ENCODE results near the gene CARM1. TPM values are rescaled to one million over a fixed set of nuclear protein-coding genes. Genes with fewer than 3 reads are reported as not detected.

CARM1 gene
- total RNA-seq, 1 donor from 2014 or later, result 34.4 TPM

DNA sequence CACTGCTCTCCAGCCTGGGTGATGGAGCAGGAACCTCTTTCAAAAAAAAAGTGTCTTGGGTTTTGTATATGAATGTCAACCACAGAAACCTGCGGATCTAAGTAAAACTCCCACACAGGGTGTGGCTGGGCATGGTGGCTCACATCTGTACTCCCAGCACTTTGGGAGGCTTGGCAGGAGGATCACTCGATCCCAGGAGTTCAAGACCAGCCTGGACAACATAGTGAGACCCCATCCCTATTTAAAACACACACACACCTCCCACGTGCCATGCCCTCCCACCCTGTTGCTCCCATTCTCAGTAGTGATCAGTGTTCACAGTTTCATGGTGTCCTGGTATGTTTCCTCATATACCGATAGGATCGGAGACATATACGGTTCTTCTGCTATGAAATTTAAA lies 44.5 kb upstream of the CARM1 start:
- Mint-ChIP-seq H3K27ac (no peak overlapping the region), H3K9me3 (no peaks in the 10 kb centered on the region), H3K27me3 (ENCODE audit: insufficient read depth, low read depth) (peaks cover 6% of the 10 kb centered on the region), H3K4me3 (no peak overlapping the region), H3K4me1 (no peaks in the 10 kb centered on the region), H3K36me3 (peaks cover 8% of the 10 kb centered on the region)
- Histone ChIP-seq H4K20me1 (ENCODE audit: low read depth) (no peaks in the 10 kb centered on the region), H3F3A (ENCODE audit: low read depth) (peaks cover 4% of the 10 kb centered on the region), H3K4me2 (no peak overlapping the region), H3K36me3 (no peaks in the 10 kb centered on the region), H3K27me3 (no peaks in the 10 kb centered on the region), H3K9me3 (ENCODE audit: low read depth) (no peaks in the 10 kb centered on the region), H3K79me2 (ENCODE audit: low read depth) (no peaks in the 10 kb centered on the region), H3K4me1 (no peaks in the 10 kb centered on the region), H3K4me3 (no peak overlapping the region), H3K9ac (no peak overlapping the region), H2AFZ (replicated peaks) (no peak overlapping the region), H3K27ac (no peak overlapping the region)
- DNase-seq (ENCODE audit: low spot score), result no peak
- TF ChIP-seq CTCF (IDR thresholded peaks at IDR 0.05), result no peak

GRCh38 chr19:10828981-10829821 lies 42.2 kb upstream of the CARM1 start:
- no peaks in the 10 kb centered on the region for H3K4me1 Mint-ChIP-seq
- H3K36me3 ChIP-seq, result no peaks in the 10 kb centered on the region

DNA sequence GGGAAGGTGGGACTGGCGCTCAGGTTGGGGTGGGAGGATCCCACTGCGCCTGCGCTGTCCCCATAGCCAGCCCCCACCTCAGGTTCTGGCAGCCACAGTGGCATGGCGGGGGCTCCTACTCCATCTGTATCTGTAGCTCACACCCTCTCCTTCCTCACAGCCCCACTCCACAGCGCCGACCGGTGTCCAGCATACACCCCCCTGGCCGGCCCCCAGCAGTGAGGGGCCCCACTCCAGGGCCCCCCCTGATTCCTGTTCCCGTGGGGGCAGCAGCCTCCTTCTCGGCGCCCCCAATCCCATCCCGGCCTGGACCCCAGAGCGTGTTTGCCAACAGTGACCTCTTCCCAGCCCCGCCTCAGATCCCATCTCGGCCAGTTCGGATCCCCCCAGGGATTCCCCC lies 41.4 kb upstream of the CARM1 start:
- Mint-ChIP-seq H3K27me3 (ENCODE audit: insufficient read depth, low read depth) (peaks cover 13% of the 10 kb centered on the region), H3K27ac (no peak overlapping the region), H3K36me3 (peaks cover 14% of the 10 kb centered on the region), H3K9me3 (no peaks in the 10 kb centered on the region), H3K4me3 (no peak overlapping the region), H3K4me1 (no peaks in the 10 kb centered on the region)
- H3K27ac ChIP-seq, result no peak overlapping the region
- no peaks in the 10 kb centered on the region for H3K36me3 ChIP-seq
- no peak for DNase-seq (ENCODE audit: low spot score)
- no peaks in the 10 kb centered on the region for H3K27me3 ChIP-seq
- no peak overlapping the region for H3K4me2 ChIP-seq
- no peaks in the 10 kb centered on the region for H3K4me1 ChIP-seq
- no peaks in the 10 kb centered on the region for H3K9me3 ChIP-seq (ENCODE audit: low read depth)
- no peaks in the 10 kb centered on the region for H3K79me2 ChIP-seq (ENCODE audit: low read depth)
- TF ChIP-seq CTCF (IDR thresholded peaks at IDR 0.05) (no peak), EZH2 (IDR thresholded peaks at IDR 0.05) (no peak), EZH2phosphoT487 (IDR thresholded peaks at IDR 0.05) (no peak)
- no peak overlapping the region for H3K9ac ChIP-seq
- no peak overlapping the region for H3K4me3 ChIP-seq
- peaks cover 23% of the 10 kb centered on the region for H3F3A ChIP-seq (ENCODE audit: low read depth)
- no peaks in the 10 kb centered on the region for H4K20me1 ChIP-seq (ENCODE audit: low read depth)
- H2AFZ ChIP-seq (replicated peaks), result no peak overlapping the region

More at GRCh38 chr19:10828981-10829821, 42.2 kb upstream of the CARM1 start:
- no peak overlapping the region for H3K27ac ChIP-seq
- TF ChIP-seq EZH2 (IDR thresholded peaks at IDR 0.05) (no peak), CTCF (IDR thresholded peaks at IDR 0.05) (peak; percentile 9), EZH2phosphoT487 (IDR thresholded peaks at IDR 0.05) (no peak)
- H3K79me2 ChIP-seq (ENCODE audit: low read depth), result no peaks in the 10 kb centered on the region
- Mint-ChIP-seq H3K27me3 (ENCODE audit: insufficient read depth, low read depth) (peaks cover 13% of the 10 kb centered on the region), H3K27ac (no peak overlapping the region), H3K9me3 (no peaks in the 10 kb centered on the region), H3K36me3 (peaks cover 14% of the 10 kb centered on the region), H3K4me3 (no peak overlapping the region)
- H2AFZ ChIP-seq (replicated peaks), result no peak overlapping the region
- no peak overlapping the region for H3K4me2 ChIP-seq
- H3K9me3 ChIP-seq (ENCODE audit: low read depth), result no peaks in the 10 kb centered on the region
- peaks cover 18% of the 10 kb centered on the region for H3F3A ChIP-seq (ENCODE audit: low read depth)
- no peaks in the 10 kb centered on the region for H3K4me1 ChIP-seq
- H3K27me3 ChIP-seq, result no peaks in the 10 kb centered on the region
- H3K4me3 ChIP-seq, result no peak overlapping the region
- H4K20me1 ChIP-seq (ENCODE audit: low read depth), result no peaks in the 10 kb centered on the region
- no peak overlapping the region for H3K9ac ChIP-seq
- DNase-seq (ENCODE audit: low spot score), result peak; percentile 27
